ENCODE data around the gene TNRC6B. TPM values are rescaled to one million over a fixed set of nuclear protein-coding genes. Genes with fewer than 3 reads are reported as not detected.
"Not testable (repeated sequence)": the region's sequence is repeated elsewhere in the genome, so short reads cannot be mapped to it uniquely, and the experiment has no call there.

TNRC6B gene
- total and polyA plus RNA-seq, 3 experiments from 2014 or later, result 32.8 to 109 (median 37.8) TPM

DNA sequence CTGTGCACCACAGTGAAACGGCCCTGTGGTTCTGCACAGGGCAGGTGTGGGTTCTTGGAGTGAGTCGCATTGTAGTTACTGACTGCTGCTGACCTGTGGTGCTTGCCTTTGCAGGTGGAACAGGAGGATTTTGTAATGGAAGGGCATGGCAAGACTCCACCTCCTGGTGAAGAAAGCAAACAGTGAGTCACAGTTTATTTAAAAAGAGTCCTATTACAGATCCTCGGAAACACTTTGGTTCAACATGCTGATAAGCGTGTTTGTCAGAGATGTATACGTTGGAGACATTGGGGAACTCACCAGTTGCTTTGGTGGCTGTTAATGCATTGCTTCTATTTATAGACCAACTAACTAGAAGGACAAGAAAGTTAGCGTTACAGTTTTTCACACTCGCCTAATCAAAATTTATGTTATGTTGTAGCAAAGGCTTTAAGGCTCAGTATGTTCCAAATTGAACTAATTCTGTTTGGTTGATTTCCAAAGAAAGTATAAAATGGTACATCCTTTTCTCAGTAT is 21.7 kb upstream of the TNRC6B start:
- Histone ChIP-seq H3K4me1 (ENCODE audit: insufficient read depth, low read length) (no peaks in the 10 kb centered on the region), H3K9me3 (ENCODE audit: low read length) (no peaks in the 10 kb centered on the region), H3K27me3 (ENCODE audit: insufficient read depth, low read length, poor library complexity, severe bottlenecking) (no peaks in the 10 kb centered on the region), H3K27ac (ENCODE audit: low read depth, low read length) (no peak overlapping the region), H3K36me3 (ENCODE audit: insufficient read depth, low read length) (peaks cover 9% of the 10 kb centered on the region), H3K4me3 (ENCODE audit: low read length) (no peak overlapping the region)
- ChIA-PET POLR2A (no interaction called here), CTCF (no interaction called here)
- no peaks in the 10 kb centered on the region for H3K9me3 Mint-ChIP-seq
- H3K27me3 Mint-ChIP-seq, result no peaks in the 10 kb centered on the region
- H3K27ac Mint-ChIP-seq, result peak overlapping the region in 1 of 8 donors; percentile 64
- DNase-seq, result no peak
- peaks cover 0 to 45% (median 11%) of the 10 kb centered on the region in 3 donors for H3K36me3 Mint-ChIP-seq
- peaks cover 5 to 31% (median 14%) of the 10 kb centered on the region in 3 donors for H3K4me1 Mint-ChIP-seq
- H3K4me3 Mint-ChIP-seq, result no peak overlapping the region

DNA sequence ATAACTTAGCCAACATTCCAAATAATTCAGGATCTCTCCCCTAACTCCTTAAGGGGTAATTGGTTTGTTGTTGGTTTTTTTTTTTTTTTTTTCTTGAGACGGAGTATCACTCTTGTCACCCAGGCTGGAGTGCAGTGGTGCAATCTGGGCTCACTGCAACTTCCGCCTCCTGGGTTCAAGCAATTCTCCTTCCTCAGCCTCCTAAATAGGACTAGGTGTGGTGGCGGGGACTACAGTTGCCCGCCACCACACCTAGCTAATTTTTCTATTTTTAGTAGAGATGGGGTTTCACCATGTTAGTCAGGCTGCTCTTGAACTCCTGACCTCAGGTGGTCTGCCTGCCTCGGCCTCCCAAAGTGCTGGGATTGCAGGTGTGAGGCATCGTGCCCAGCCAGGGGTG is 21.0 kb upstream of the TNRC6B start:
- Mint-ChIP-seq H3K36me3 (peaks cover 0 to 49% (median 11%) of the 10 kb centered on the region in 3 donors), H3K4me1 (peaks cover 6 to 36% (median 17%) of the 10 kb centered on the region in 3 donors), H3K27ac (peak overlapping the region in 2 of 8 donors; percentile 79 to 80)
- H3K27ac ChIP-seq (ENCODE audit: low read depth, low read length); H3K27me3 ChIP-seq (ENCODE audit: insufficient read depth, low read length, poor library complexity, severe bottlenecking); H3K27me3 Mint-ChIP-seq; H3K36me3 ChIP-seq (ENCODE audit: insufficient read depth, low read length); DNase-seq; H3K4me3 ChIP-seq (ENCODE audit: low read length); H3K9me3 ChIP-seq (ENCODE audit: low read length); CTCF ChIA-PET; POLR2A ChIA-PET; H3K4me1 ChIP-seq (ENCODE audit: insufficient read depth, low read length); H3K4me3 Mint-ChIP-seq; H3K9me3 Mint-ChIP-seq: not testable (repeated sequence)

DNA sequence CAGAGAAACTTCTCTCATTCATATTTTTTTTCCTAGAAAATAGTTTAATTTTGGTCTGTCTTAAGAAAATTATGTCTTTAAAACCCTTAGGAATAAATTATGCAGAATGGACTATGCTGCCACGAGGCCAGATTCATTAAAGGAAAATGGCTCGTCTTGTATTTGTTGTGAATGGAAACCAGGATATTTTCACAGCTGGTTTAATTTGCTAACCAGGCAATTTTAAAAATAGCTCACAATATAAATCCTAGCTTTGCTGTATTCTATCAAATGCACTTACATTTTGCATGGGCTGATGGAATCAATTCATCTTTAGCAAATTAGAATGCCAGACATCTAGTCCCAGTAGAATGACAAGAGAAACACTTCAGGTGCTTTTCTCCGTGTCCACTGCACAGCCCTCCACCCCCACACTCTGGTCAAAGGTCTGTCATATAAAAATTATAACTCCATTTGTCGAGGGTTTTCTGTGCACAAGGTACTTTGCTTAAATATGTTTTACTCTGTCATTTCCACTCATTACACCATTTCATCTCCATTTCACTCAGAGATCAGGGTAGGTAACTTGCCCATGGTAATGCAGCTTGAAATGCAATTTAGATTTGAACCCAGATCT is 20.3 kb upstream of the TNRC6B start:
- no peaks in the 10 kb centered on the region for H3K4me1 ChIP-seq (ENCODE audit: insufficient read depth, low read length)
- ChIA-PET POLR2A (no interaction called here), CTCF (no interaction called here)
- H3K27me3 Mint-ChIP-seq, result no peaks in the 10 kb centered on the region
- H3K27ac Mint-ChIP-seq, result peak overlapping the region in 2 of 8 donors; percentile 79 to 80
- H3K27me3 ChIP-seq (ENCODE audit: insufficient read depth, low read length, poor library complexity, severe bottlenecking), result no peaks in the 10 kb centered on the region
- H3K4me1 Mint-ChIP-seq, result peaks cover 8 to 34% (median 17%) of the 10 kb centered on the region in 3 donors
- peaks cover 9% of the 10 kb centered on the region for H3K36me3 ChIP-seq (ENCODE audit: insufficient read depth, low read length)
- no peaks in the 10 kb centered on the region for H3K9me3 Mint-ChIP-seq
- DNase-seq, result no peak
- H3K9me3 ChIP-seq (ENCODE audit: low read length), result no peaks in the 10 kb centered on the region
- no peak overlapping the region for H3K4me3 ChIP-seq (ENCODE audit: low read length)
- no peak overlapping the region for H3K4me3 Mint-ChIP-seq
- H3K27ac ChIP-seq (ENCODE audit: low read depth, low read length), result no peak overlapping the region
- H3K36me3 Mint-ChIP-seq, result peaks cover 0 to 51% (median 9%) of the 10 kb centered on the region in 3 donors

DNA sequence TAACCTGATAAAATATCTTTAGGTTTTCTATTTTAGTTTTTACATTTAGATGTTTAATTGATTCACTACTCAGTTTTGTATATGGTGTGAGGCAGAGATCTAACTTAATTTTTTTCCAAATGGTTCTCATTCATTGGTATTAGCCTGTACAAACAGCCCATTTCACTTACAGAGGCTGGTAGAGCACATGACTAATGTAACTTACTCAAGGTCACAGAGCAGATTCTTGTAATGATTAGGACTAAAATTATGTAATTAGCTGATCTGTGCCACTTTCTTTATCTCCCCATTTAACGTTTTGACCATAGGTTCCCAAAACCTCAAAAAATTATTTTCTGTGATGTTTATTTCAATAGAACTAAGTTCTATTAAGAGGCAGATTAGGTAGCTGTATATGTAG is 16.5 kb upstream of the TNRC6B start:
- ChIA-PET POLR2A (no interaction called here), CTCF (no interaction called here)
- peaks cover 6 to 57% (median 17%) of the 10 kb centered on the region in 3 donors for H3K36me3 Mint-ChIP-seq
- no peak overlapping the region for H3K4me3 Mint-ChIP-seq
- no peak overlapping the region for H3K27ac ChIP-seq (ENCODE audit: low read depth, low read length)
- no peak overlapping the region for H3K4me3 ChIP-seq (ENCODE audit: low read length)
- no peaks in the 10 kb centered on the region for H3K27me3 ChIP-seq (ENCODE audit: insufficient read depth, low read length, poor library complexity, severe bottlenecking)
- H3K4me1 ChIP-seq (ENCODE audit: insufficient read depth, low read length), result no peaks in the 10 kb centered on the region
- no peaks in the 10 kb centered on the region for H3K27me3 Mint-ChIP-seq
- no peaks in the 10 kb centered on the region for H3K9me3 ChIP-seq (ENCODE audit: low read length)
- peaks cover 6% of the 10 kb centered on the region for H3K36me3 ChIP-seq (ENCODE audit: insufficient read depth, low read length)
- peaks cover 13 to 36% (median 27%) of the 10 kb centered on the region in 3 donors for H3K4me1 Mint-ChIP-seq
- no peak for DNase-seq
- peak overlapping the region in 3 of 8 donors; percentile 0 to 80 (median 30) for H3K27ac Mint-ChIP-seq
- H3K9me3 Mint-ChIP-seq, result peaks cover 0 to 2% (median 0%) of the 10 kb centered on the region in 5 donors

DNA sequence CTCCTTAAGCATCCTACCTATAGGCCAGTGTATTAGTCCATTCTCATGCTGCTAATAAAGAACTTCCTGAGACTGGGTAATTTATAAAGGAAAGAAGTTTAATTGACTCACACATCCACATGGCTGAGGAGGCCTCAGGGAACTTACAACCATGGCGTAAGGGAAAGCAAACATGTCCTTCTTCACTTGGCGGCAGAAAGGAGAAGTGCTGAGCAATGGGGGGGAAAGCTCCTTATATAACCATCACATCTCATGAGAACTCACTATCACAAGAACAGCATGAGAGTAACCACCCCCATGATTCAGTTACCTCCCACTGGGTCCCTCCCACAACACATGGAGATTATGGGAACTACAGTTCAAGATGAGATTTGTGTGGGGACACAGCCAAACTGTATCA is 12.2 kb upstream of the TNRC6B start:
- POLR2A ChIA-PET; H3K36me3 ChIP-seq (ENCODE audit: insufficient read depth, low read length); H3K27me3 ChIP-seq (ENCODE audit: insufficient read depth, low read length, poor library complexity, severe bottlenecking); H3K4me3 ChIP-seq (ENCODE audit: low read length); H3K9me3 Mint-ChIP-seq; H3K27me3 Mint-ChIP-seq; DNase-seq; H3K4me1 ChIP-seq (ENCODE audit: insufficient read depth, low read length); H3K9me3 ChIP-seq (ENCODE audit: low read length); H3K4me3 Mint-ChIP-seq; H3K27ac ChIP-seq (ENCODE audit: low read depth, low read length): not testable (repeated sequence)
- H3K36me3 Mint-ChIP-seq, result peaks cover 6 to 59% (median 18%) of the 10 kb centered on the region in 3 donors
- H3K27ac Mint-ChIP-seq, result peak overlapping the region in 3 of 8 donors; percentile 15 to 66 (median 58)
- CTCF ChIA-PET, result interaction anchor here (0.6 kb wide), 1 partner anchor 29 kb away, joined by 3 read pairs; no protein-coding TSS in a partner anchor
- H3K4me1 Mint-ChIP-seq, result peaks cover 20 to 49% (median 41%) of the 10 kb centered on the region in 3 donors

DNA sequence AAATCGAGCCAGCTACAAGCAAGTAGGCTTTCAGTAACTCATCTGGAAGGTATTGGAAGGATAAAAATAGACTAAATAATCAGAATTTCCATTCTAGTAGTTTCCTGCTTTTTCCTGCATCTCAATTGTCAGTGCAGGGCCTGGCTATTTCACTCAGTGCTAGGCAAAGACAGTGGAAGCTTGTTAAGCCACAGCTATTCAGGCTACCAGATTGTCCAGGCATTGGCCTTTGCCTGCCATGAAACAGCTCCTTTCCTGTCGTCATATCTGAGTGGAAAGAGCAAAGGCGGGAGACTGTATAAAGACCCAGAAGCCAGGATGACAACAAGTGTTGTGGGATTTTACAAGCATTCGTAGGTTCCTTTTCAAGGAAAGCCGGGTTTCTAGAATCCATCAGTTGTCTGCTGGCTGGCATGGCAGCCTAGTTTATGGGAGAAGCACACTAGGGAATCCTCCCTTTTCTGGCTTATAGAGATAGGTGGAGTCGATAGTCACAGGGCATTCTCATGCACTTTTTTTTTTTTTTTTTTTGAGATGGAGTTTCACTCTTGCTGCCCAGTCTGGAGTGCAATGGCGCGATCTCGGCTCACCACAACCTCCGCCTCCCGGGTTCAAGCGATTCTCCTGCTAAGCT is 2.0 kb upstream of the TNRC6B start:
- POLR2A ChIA-PET, result no interaction called here
- peaks cover 36% of the 10 kb centered on the region for H3K4me1 ChIP-seq (ENCODE audit: insufficient read depth, low read length)

DNA sequence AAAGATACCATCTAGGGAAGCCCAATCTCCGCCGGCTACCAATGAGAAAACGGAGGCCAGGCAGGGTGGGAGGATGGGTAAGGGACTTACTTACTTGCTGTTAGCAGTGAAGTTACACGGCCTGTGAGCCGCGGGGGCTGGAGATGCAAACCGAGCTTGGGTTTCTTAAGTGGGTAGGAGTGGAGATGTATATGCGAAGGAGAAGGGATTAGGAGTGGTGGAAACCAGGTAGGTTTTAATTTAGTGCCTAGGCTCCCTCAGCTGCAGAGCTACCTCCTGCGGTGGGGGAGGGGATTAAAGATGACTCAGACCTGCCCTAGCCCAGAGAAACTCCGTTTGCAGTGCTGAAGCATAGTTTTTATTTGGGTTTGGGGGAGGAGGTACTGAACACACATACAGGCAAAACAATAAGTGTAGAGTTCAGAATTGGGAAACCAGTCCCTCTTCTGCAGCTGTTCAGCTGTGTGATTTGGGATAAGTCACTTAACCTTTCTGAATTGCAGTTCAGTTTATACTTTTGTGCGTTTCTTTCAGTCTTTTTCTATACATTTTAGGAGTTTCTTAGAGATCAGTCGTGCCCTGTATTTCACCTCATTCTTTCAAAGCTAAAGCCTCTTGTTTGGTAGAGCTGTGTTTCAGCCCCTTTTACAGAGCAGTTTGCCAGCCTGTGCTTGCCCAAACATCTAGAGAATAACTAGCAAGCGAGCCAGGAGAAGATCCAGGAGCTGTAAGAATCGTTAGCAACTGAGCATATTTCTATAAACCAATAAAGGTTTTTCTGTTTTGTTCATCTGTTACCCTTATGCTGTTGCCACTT is 596 bp upstream of the TNRC6B start:
- Mint-ChIP-seq H3K27me3 (no peaks in the 10 kb centered on the region), H3K27ac (peak overlapping the region; percentile 67 to 95 (median 86)), H3K36me3 (peaks cover 0 to 7% (median 3%) of the 10 kb centered on the region in 3 donors), H3K9me3 (no peaks in the 10 kb centered on the region), H3K4me1 (peaks cover 49 to 73% (median 67%) of the 10 kb centered on the region in 3 donors), H3K4me3 (peak overlapping the region; percentile 82 to 93 (median 88))
- CTCF ChIA-PET, result interaction anchor here (1.0 to 1.6 kb wide), 4 partner anchors 38 to 171 kb away, joined by 3 to 8 read pairs (median 6); partner anchors contain the start of gene ADSL
- peak; percentile 33 to 79 (median 55) for DNase-seq
- H3K9me3 ChIP-seq (ENCODE audit: low read length), result no peaks in the 10 kb centered on the region
- no peaks in the 10 kb centered on the region for H3K36me3 ChIP-seq (ENCODE audit: insufficient read depth, low read length)
- peak overlapping the region; percentile 81 for H3K4me3 ChIP-seq (ENCODE audit: low read length)
- H3K27me3 ChIP-seq (ENCODE audit: insufficient read depth, low read length, poor library complexity, severe bottlenecking), result no peaks in the 10 kb centered on the region
- H3K4me1 ChIP-seq (ENCODE audit: insufficient read depth, low read length), result peaks cover 46% of the 10 kb centered on the region
- peak overlapping the region; percentile 74 for H3K27ac ChIP-seq (ENCODE audit: low read depth, low read length)
- POLR2A ChIA-PET, result interaction anchor here (0.6 to 1.8 kb wide), 7 partner anchors 16 to 193 kb away, joined by 3 to 20 read pairs (median 4); partner anchors contain the start of gene SGSM3

More for the DNA sequence above, 2.0 kb upstream of the TNRC6B start:
- Histone ChIP-seq H3K4me3 (ENCODE audit: low read length) (no peak overlapping the region), H3K9me3 (ENCODE audit: low read length) (no peaks in the 10 kb centered on the region), H3K36me3 (ENCODE audit: insufficient read depth, low read length) (no peaks in the 10 kb centered on the region), H3K27me3 (ENCODE audit: insufficient read depth, low read length, poor library complexity, severe bottlenecking) (no peaks in the 10 kb centered on the region), H3K27ac (ENCODE audit: low read depth, low read length) (peak overlapping the region; percentile 52)
- peak overlapping the region in 5 of 8 donors; percentile 45 to 95 (median 63) for H3K27ac Mint-ChIP-seq
- H3K4me3 Mint-ChIP-seq, result peak overlapping the region in 4 of 7 donors; percentile 16 to 48 (median 36)
- H3K9me3 Mint-ChIP-seq, result no peaks in the 10 kb centered on the region
- DNase-seq, result no peak
- no peaks in the 10 kb centered on the region for H3K27me3 Mint-ChIP-seq
- H3K4me1 Mint-ChIP-seq, result peaks cover 45 to 68% (median 64%) of the 10 kb centered on the region in 3 donors
- CTCF ChIA-PET, result interaction anchor here (0.8 kb wide), 1 partner anchor 174 kb away, joined by 3 read pairs; no protein-coding TSS in a partner anchor
- peaks cover 0 to 13% (median 3%) of the 10 kb centered on the region in 3 donors for H3K36me3 Mint-ChIP-seq
